ENCODE measurements around the gene MYO3B. TPM values are rescaled to one million over a fixed set of nuclear protein-coding genes. Genes with fewer than 3 reads are reported as not detected.

MYO3B gene
- total RNA-seq, 4 donors from 2014 or later, result not detected

DNA sequence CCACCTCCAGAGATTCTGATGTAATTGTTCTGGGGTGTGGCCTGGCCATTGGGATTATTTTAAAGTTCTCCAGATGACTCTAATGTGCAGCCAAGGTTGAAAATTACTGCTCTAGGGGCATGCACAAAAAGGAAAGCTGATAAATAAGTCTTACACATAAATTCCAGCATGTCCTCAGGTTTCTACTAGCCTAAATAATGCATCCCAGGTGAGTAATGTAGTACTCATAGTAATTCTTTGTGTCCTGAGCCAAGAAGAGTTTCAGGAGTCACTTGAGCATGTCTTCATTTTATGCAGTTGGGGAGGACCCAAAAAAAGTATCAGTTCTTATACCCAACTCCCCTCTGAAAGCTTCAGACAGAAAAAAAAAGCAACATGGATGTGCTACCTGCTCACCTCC lies 407.1 kb downstream of the MYO3B start:
- no peak for TF ChIP-seq CTCF (IDR thresholded peaks at IDR 0.05)
- DNase-seq (ENCODE audit: low spot score) (no peak), ATAC-seq (ENCODE audit: low FRiP score) (no peak)

DNA sequence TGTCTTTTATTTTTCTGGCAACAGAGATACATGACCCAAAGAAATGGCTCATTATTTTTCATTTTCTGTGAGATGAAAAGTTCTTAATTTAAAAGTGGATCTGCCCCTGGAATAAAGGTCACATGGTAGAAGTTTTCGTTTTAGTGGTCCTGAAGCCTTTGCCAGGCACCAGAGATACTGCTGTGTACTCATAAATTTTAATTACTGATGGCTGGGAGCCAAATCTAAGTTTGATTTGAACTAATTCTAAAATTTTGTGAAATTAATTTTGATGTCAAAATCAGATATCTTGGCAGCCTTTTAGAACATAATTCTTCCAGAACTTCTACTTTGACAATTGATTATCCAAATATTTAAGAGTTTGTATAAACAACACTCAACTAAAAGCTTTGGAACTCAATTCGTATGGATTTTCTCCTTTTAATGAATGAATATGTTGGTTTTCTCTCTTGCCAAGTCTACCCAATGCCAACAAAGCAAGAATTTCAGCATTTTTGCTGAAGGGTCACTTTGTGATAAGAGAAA lies 408.7 kb downstream of the MYO3B start:
- no peak for TF ChIP-seq CTCF (IDR thresholded peaks at IDR 0.05)
- DNase-seq (ENCODE audit: low spot score) (no peak), ATAC-seq (ENCODE audit: low FRiP score) (no peak)

DNA sequence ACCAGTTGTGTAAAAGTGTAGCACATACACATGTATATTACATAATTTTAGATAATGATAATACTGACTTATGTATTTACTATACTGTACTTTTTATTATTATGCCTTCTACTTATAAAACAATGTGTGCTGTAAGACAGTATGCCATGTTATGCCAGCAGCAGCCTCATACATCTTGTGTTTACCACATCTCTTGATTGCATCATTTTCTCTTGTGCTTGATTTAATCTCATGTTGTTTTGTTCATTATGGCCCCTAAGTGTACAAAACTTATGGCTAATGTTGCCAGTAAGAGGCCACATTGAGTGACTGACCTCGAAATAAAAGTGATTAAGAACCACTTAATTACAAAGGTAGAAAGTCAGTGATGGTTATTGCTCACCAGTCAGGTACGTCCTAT lies 409.2 kb downstream of the MYO3B start:
- ATAC-seq (ENCODE audit: low FRiP score) (no peak), DNase-seq (ENCODE audit: low spot score) (no peak)
- no peak for TF ChIP-seq CTCF (IDR thresholded peaks at IDR 0.05)

DNA sequence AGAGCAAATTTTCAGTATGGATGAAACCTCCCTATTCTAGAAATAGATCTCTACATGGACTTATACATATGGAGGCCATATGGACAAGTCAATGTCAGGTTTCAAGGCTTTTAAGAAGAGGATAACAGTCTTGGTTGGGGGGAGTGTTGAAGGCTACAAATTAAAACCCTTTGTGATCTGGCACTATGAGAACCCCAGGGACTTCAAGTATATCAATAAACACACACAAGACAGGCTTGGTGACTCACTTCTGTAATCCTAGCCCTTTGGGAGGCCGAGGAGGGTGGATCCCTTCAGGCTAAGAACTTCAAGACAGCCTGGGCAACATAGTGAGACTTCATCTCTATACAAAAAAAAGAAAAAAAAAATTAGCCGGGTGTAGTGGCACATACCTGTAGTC lies 410.0 kb downstream of the MYO3B start:
- DNase-seq (ENCODE audit: low spot score) (no peak), ATAC-seq (ENCODE audit: low FRiP score) (no peak)
- no peak for TF ChIP-seq CTCF (IDR thresholded peaks at IDR 0.05)

DNA sequence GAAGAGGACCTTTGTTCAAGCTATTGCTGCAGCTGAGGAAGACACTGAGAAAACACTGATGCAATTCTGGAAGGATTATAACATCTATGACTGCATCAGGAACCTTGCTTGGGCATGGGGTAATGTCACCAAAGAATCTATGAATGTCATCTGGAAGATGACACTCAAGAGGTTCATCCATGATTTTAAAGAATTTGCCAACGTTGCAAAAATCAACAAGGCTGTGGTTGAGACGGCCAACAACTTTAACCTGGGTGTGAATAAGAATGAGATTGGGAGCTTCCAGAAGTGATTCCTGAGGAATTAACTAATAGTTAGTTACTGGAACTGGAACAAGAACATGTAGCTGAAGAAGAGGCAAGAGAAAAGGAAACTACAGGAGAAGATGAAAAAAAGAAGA lies 410.8 kb downstream of the MYO3B start:
- DNase-seq (ENCODE audit: low spot score) (no peak), ATAC-seq (ENCODE audit: low FRiP score) (no peak)
- no peak for TF ChIP-seq CTCF (IDR thresholded peaks at IDR 0.05)

GRCh38 chr2:170596576-170596975 lies 418.6 kb downstream of the MYO3B start:
- no peak for TF ChIP-seq CTCF (IDR thresholded peaks at IDR 0.05)
- DNase-seq (ENCODE audit: low spot score), result no peak
- no peak for ATAC-seq (ENCODE audit: low FRiP score)

GRCh38 chr2:170598067-170598395 lies 420.1 kb downstream of the MYO3B start:
- DNase-seq (ENCODE audit: low spot score) (no peak), ATAC-seq (ENCODE audit: low FRiP score) (no peak)
- TF ChIP-seq CTCF (IDR thresholded peaks at IDR 0.05), result no peak
